Spleen (tissue), 7 donors: ENCODE results near the gene DCX.

Source experiments
- CTCF ChIP-seq, 11 experiments: fragments of 200-600 bp in 7 of 11; fragments of 450-650 bp in 4 of 11; sonication (generic) in 4 of 11; IDR thresholded peaks in 8 of 11; conservative IDR thresholded peaks in 3 of 11; 1 replicate in 7 of 11; 2 replicates in 4 of 11; pipeline versions ENCODE4 v1.4.0 to v1.8.0; 2016 to 2021; ENCODE audit warnings: antibody characterized with exemption in 11 of 11, inconsistent platforms in 4 of 11, mild to moderate bottlenecking in 1 of 11
- POLR2AphosphoS5 ChIP-seq, 3 donors: sonication (generic); formaldehyde crosslinking; IDR thresholded peaks; one replicate each; pipeline ENCODE4 v1.5.1; 2017; ENCODE audit warnings: antibody characterized with exemption in 3 of 3
- donor health status: DM: no; HTN: no; CAD: no; lungs with moderate emphysema.
- donor health status: DM: no; HTN: no; CAD: no.
- donor health status: DM: no; HTN: no; CAD: no.

GRCh38 chrX:111270339-111270738, 141.7 kb downstream of the DCX start, which contains the start of gene CAPN6:
- TF ChIP-seq CTCF (IDR thresholded peaks at IDR 0.05 in 8 of 11, conservative IDR thresholded peaks at IDR 0.05 in 3 of 11) (no peak), POLR2AphosphoS5 (IDR thresholded peaks at IDR 0.05) (no peak)
